Stimulated activated CD4-positive, alpha-beta T cell treated with anti-CD3 and anti-CD28 coated beads, Interleukin-12 subunit alpha, Interleukin-12 subunit beta, amount 100 ng/mL, for 4 hours (primary cell): ENCODE measurements around the gene IRF8.
"Not testable (repeated sequence)": the region's sequence is repeated elsewhere in the genome, so short reads cannot be mapped to it uniquely, and the experiment has no call there.

Experiments
- DNase-seq: peaks from one replicate; pipeline ENCODE4 v3.0.0-alpha.2; 2020

Gene IRF8

GRCh38 chr16:85869206-85869605 lies 29.8 kb upstream of the IRF8 start:
- DNase-seq = no peak

GRCh38 chr16:85869785-85870558 lies 29.0 kb upstream of the IRF8 start:
- no peak for DNase-seq

- no peak for DNase-seq
Observed at GRCh38 chr16:85871756-85872155, 27.2 kb upstream of the IRF8 start.

- DNase-seq = no peak
Observed at GRCh38 chr16:85872734-85873133, 26.2 kb upstream of the IRF8 start.

GRCh38 chr16:85873153-85873552 lies 25.8 kb upstream of the IRF8 start:
- DNase-seq = no peak

- DNase-seq = not testable (repeated sequence)
Observed at GRCh38 chr16:85874031-85874430, 24.9 kb upstream of the IRF8 start.

- DNase-seq = no peak
Observed at GRCh38 chr16:85878407-85878806, 20.6 kb upstream of the IRF8 start.

GRCh38 chr16:85878875-85879274 lies 20.1 kb upstream of the IRF8 start:
- no peak for DNase-seq

- no peak for DNase-seq
Observed at GRCh38 chr16:85879549-85879948, 19.4 kb upstream of the IRF8 start.

GRCh38 chr16:85879975-85880831 lies 18.8 kb upstream of the IRF8 start:
- DNase-seq = no peak

- no peak for DNase-seq
Observed at GRCh38 chr16:85880861-85881260, 18.1 kb upstream of the IRF8 start.

- no peak for DNase-seq
Observed at GRCh38 chr16:85881436-85881835, 17.5 kb upstream of the IRF8 start.

GRCh38 chr16:85882181-85882810 lies 16.7 kb upstream of the IRF8 start:
- DNase-seq = no peak

GRCh38 chr16:85883813-85884212 lies 15.1 kb upstream of the IRF8 start:
- no peak for DNase-seq

GRCh38 chr16:85884808-85885463 lies 14.0 kb upstream of the IRF8 start:
- DNase-seq = no peak

GRCh38 chr16:85885537-85885936 lies 13.4 kb upstream of the IRF8 start:
- no peak for DNase-seq

GRCh38 chr16:85888405-85889331 lies 10.3 kb upstream of the IRF8 start:
- DNase-seq = no peak

- DNase-seq = no peak
Observed at GRCh38 chr16:85891033-85891775, 7.8 kb upstream of the IRF8 start.

- DNase-seq = no peak
Observed at GRCh38 chr16:85891776-85892166, 7.2 kb upstream of the IRF8 start.

- no peak for DNase-seq
Observed at GRCh38 chr16:85892760-85893159, 6.2 kb upstream of the IRF8 start.

- no peak for DNase-seq
Observed at GRCh38 chr16:85894266-85894665, 4.7 kb upstream of the IRF8 start.
